ENCODE measurements around the gene DBP. TPM values are rescaled to one million over a fixed set of nuclear protein-coding genes. Genes with fewer than 3 reads are reported as not detected.
"Not testable (repeated sequence)": the region's sequence is repeated elsewhere in the genome, so short reads cannot be mapped to it uniquely, and the experiment has no call there.

DBP gene
- total RNA-seq (10 to 100 TPM; 10.5 to 14.1 (median 11.9) TPM), polyA plus RNA-seq (10 to 100 TPM in 1 of 3 donors, 1 to 10 TPM in 2; 6.2 to 10.2 (median 9.8) TPM)

GRCh38 chr19:48636859-48637448 is at the start of gene DBP:
DBP (minus strand) TSS chr19:48637379; CDS start chr19:48636994, 385 bp downstream.
- H3K27me3 ChIP-seq = no peaks in the 10 kb centered on the region
- DNase-seq = no peak
- H3K9me3 ChIP-seq = no peaks in the 10 kb centered on the region
- intact Hi-C loops (cut with DNase I) = loop anchor here (10.0 kb wide), 2 partner anchors 328 to 838 kb away; partner anchors contain the start of genes FLT3LG and FTL
- TF ChIP-seq EP300 (IDR thresholded peaks at IDR 0.05) = no peak
- TF ChIP-seq POLR2A (IDR thresholded peaks at IDR 0.05) = peak; percentile 70 to 74
- peak in 2 of 4 donors; percentile 85 to 89 for TF ChIP-seq POLR2AphosphoS5 (IDR thresholded peaks at IDR 0.05)
- TF ChIP-seq CTCF (IDR thresholded peaks at IDR 0.05) = peak in 1 of 4 experiments; percentile 15
- WGBS, 2 donors = 0 to 1% methylated on average over 40 of the region's 40 CpGs
- H3K4me3 ChIP-seq = peak within 1 kb of the TSS; percentile 54 to 89 (median 64)
- H3K4me1 ChIP-seq = peaks cover 0 to 52% (median 42%) of the 10 kb centered on the region in 4 donors
- H3K27ac ChIP-seq = peak within 1 kb of the TSS; percentile 91 to 99 (median 96)
- peaks cover 0 to 12% (median 4%) of the 10 kb centered on the region in 4 donors for H3K36me3 ChIP-seq

- 91 to 93% methylated on average over 7 of the region's 7 CpGs for WGBS, 2 donors
- H3K27me3 ChIP-seq; intact Hi-C loops (cut with DNase I); H3K9me3 ChIP-seq; H3K27ac ChIP-seq; H3K4me3 ChIP-seq; H3K36me3 ChIP-seq; DNase-seq: not testable (repeated sequence)
- peaks cover 0 to 11% (median 0%) of the 10 kb centered on the region in 4 donors for H3K4me1 ChIP-seq
Observed at GRCh38 chr19:48686637-48687036, 49.5 kb upstream of the DBP start.

- no peak for DNase-seq
- Histone ChIP-seq H3K27me3 (no peaks in the 10 kb centered on the region), H3K36me3 (no peaks in the 10 kb centered on the region), H3K4me3 (no peak overlapping the region), H3K9me3 (no peaks in the 10 kb centered on the region), H3K4me1 (peaks cover 0 to 11% (median 0%) of the 10 kb centered on the region in 4 donors), H3K27ac (no peak overlapping the region)
- intact Hi-C loops (cut with DNase I) = no loop called here
- WGBS, 2 donors = 76 to 90% methylated on average over 3 of the region's 3 CpGs
- TF ChIP-seq POLR2A (IDR thresholded peaks at IDR 0.05) (no peak), CTCF (IDR thresholded peaks at IDR 0.05) (no peak), EP300 (IDR thresholded peaks at IDR 0.05) (no peak), POLR2AphosphoS5 (IDR thresholded peaks at IDR 0.05) (no peak)
Observed at GRCh38 chr19:48686088-48686487, 48.9 kb upstream of the DBP start.

GRCh38 chr19:48685583-48685982 is 48.4 kb upstream of the DBP start:
- Histone ChIP-seq H3K36me3 (no peaks in the 10 kb centered on the region), H3K4me1 (peaks cover 0 to 11% (median 0%) of the 10 kb centered on the region in 4 donors), H3K9me3 (no peaks in the 10 kb centered on the region), H3K27me3 (no peaks in the 10 kb centered on the region), H3K27ac (no peak overlapping the region), H3K4me3 (no peak overlapping the region)
- no peak for TF ChIP-seq CTCF (IDR thresholded peaks at IDR 0.05)
- intact Hi-C loops (cut with DNase I) = no loop called here
- WGBS, 2 donors = 60 to 73% methylated on average over 9 of the region's 9 CpGs
- no peak for DNase-seq

GRCh38 chr19:48683349-48683748 is 46.2 kb upstream of the DBP start:
- DNase-seq = no peak
- Histone ChIP-seq H3K9me3 (no peaks in the 10 kb centered on the region), H3K36me3 (no peaks in the 10 kb centered on the region), H3K4me1 (peaks cover 0 to 3% (median 0%) of the 10 kb centered on the region in 4 donors), H3K4me3 (peak overlapping the region in 2 of 4 donors; percentile 20 to 31), H3K27ac (no peak overlapping the region), H3K27me3 (no peaks in the 10 kb centered on the region)
- WGBS, 2 donors = 67 to 82% methylated on average over 11 of the region's 11 CpGs
- intact Hi-C loops (cut with DNase I) = no loop called here
- TF ChIP-seq POLR2AphosphoS5 (IDR thresholded peaks at IDR 0.05) (no peak), EP300 (IDR thresholded peaks at IDR 0.05) (no peak), POLR2A (IDR thresholded peaks at IDR 0.05) (no peak), CTCF (IDR thresholded peaks at IDR 0.05) (no peak)

Data from sigmoid colon (tissue), 7 donors.